Activated CD8-positive, alpha-beta T cell treated with anti-CD3 and anti-CD28 coated beads for 36 hours (primary cell): ENCODE data around the gene CMIP. TPM values are rescaled to one million over a fixed set of nuclear protein-coding genes. Genes with fewer than 3 reads are reported as not detected.
"Not testable (repeated sequence)": the region's sequence is repeated elsewhere in the genome, so short reads cannot be mapped to it uniquely, and the experiment has no call there.

Source experiments
- ATAC-seq: fragments of 200-7000 bp; cut with Tn5 transposase; one replicate; pipeline ENCODE4 v1.10.0; 2021; ENCODE audit warnings: mild to moderate bottlenecking, moderate library complexity
- CTCF ChIA-PET: fragments of 350-600 bp; sonication (Branson Sonifier 250); formaldehyde crosslinking; loops from one replicate; lab custom pipeline; 2021; ENCODE audit warnings: antibody characterized with exemption; lab: Charles Lee
- POLR2A ChIA-PET: fragments of 350-600 bp; sonication (Branson Sonifier 250); formaldehyde crosslinking; loops from one replicate; lab custom pipeline; 2021; ENCODE audit warnings: antibody characterized with exemption; lab: Charles Lee
- DNase-seq: peaks from one replicate; pipeline ENCODE4 v3.0.0-alpha.2; 2020
- H3K27ac Mint-ChIP-seq: one replicate; pipeline ENCODE4 v1.8.0; 2021; ENCODE audit warnings: mild to moderate bottlenecking, mixed read lengths
- H3K27me3 Mint-ChIP-seq: one replicate; pipeline ENCODE4 v1.8.0; 2021; ENCODE audit warnings: mixed read lengths
- H3K36me3 Mint-ChIP-seq: one replicate; pipeline ENCODE4 v1.8.0; 2021; ENCODE audit warnings: low read depth, mixed read lengths
- H3K4me1 Mint-ChIP-seq: one replicate; pipeline ENCODE4 v1.8.0; 2021; ENCODE audit warnings: low read depth, mixed read lengths
- H3K4me3 Mint-ChIP-seq: one replicate; pipeline ENCODE4 v1.8.0; 2021; ENCODE audit warnings: mild to moderate bottlenecking, moderate library complexity, mixed read lengths
- H3K9me3 Mint-ChIP-seq: one replicate; pipeline ENCODE4 v1.8.0; 2021; ENCODE audit warnings: mixed read lengths
- intact Hi-C: fragments of 100-400 bp; cut with micrococcal nuclease; formaldehyde crosslinking; loops from one replicate; pipeline ENCODE4 v1.10.0; 2022
- total RNA-seq, 2 experiments: library from RNA; stranded (reverse); gene quantifications; one replicate each; pipeline ENCODE4 v1.2.3, GENCODE V29; 2021
- TF ChIP-seq, protein P1 (sequence below): fragments of 200-600 bp; IDR thresholded peaks from one replicate; pipeline ENCODE4 v1.8.0; 2022; ENCODE audit warnings: antibody characterized with exemption, mild to moderate bottlenecking

Gene CMIP
- total RNA-seq, 2 experiments from 2014 or later = 37.6 to 38.5 TPM

GRCh38 chr16:81576696-81577095, 132.1 kb downstream of the CMIP start:
- TF ChIP-seq, protein P1, sequence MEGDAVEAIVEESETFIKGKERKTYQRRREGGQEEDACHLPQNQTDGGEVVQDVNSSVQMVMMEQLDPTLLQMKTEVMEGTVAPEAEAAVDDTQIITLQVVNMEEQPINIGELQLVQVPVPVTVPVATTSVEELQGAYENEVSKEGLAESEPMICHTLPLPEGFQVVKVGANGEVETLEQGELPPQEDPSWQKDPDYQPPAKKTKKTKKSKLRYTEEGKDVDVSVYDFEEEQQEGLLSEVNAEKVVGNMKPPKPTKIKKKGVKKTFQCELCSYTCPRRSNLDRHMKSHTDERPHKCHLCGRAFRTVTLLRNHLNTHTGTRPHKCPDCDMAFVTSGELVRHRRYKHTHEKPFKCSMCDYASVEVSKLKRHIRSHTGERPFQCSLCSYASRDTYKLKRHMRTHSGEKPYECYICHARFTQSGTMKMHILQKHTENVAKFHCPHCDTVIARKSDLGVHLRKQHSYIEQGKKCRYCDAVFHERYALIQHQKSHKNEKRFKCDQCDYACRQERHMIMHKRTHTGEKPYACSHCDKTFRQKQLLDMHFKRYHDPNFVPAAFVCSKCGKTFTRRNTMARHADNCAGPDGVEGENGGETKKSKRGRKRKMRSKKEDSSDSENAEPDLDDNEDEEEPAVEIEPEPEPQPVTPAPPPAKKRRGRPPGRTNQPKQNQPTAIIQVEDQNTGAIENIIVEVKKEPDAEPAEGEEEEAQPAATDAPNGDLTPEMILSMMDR = no peak
- no peak overlapping the region for H3K27ac Mint-ChIP-seq
- ChIA-PET POLR2A (no interaction called here), CTCF (no interaction called here)
- intact Hi-C loops = no loop called here
- no peaks in the 10 kb centered on the region for H3K36me3 Mint-ChIP-seq
- H3K9me3 Mint-ChIP-seq = no peaks in the 10 kb centered on the region
- no peak overlapping the region for H3K4me3 Mint-ChIP-seq
- no peak for DNase-seq
- no peak for ATAC-seq
- no peaks in the 10 kb centered on the region for H3K27me3 Mint-ChIP-seq
- no peaks in the 10 kb centered on the region for H3K4me1 Mint-ChIP-seq

DNA sequence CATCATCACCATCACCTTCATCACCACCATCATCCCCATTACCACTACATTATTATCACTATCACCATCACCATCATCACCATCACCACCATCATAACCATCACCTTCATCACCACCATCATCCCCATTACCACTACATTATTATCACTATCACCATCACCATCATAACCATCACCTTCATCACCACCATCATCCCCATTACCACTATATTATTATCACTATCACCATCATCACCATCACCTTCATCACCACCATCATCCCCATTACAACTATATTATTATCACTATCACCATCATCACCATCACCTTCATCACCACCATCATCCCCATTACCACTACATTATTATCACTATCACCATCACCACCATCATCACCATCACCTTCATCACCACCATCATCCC, 132.7 kb downstream of the CMIP start:
- H3K4me1 Mint-ChIP-seq, ATAC-seq, H3K27ac Mint-ChIP-seq, H3K9me3 Mint-ChIP-seq, H3K4me3 Mint-ChIP-seq, intact Hi-C loops, DNase-seq, POLR2A ChIA-PET, CTCF ChIA-PET, H3K36me3 Mint-ChIP-seq, H3K27me3 Mint-ChIP-seq: not testable (repeated sequence)

- intact Hi-C loops = no loop called here
Measured at GRCh38 chr16:81578076-81578475, 133.5 kb downstream of the CMIP start.

GRCh38 chr16:81578636-81579413, 134.2 kb downstream of the CMIP start:
- DNase-seq (no peak), ATAC-seq (no peak)
- no peak overlapping the region for H3K27ac Mint-ChIP-seq
- ChIA-PET POLR2A (interaction anchor here (1.0 kb wide), 1 partner anchor 14 kb away, joined by 3 read pairs; no protein-coding TSS in a partner anchor), CTCF (no interaction called here)
- H3K27me3 Mint-ChIP-seq = no peaks in the 10 kb centered on the region
- no peaks in the 10 kb centered on the region for H3K4me1 Mint-ChIP-seq
- intact Hi-C loops = no loop called here
- H3K36me3 Mint-ChIP-seq = no peaks in the 10 kb centered on the region
- H3K4me3 Mint-ChIP-seq = no peak overlapping the region
- TF ChIP-seq, protein P1 = no peak
- no peaks in the 10 kb centered on the region for H3K9me3 Mint-ChIP-seq

More at GRCh38 chr16:81578076-81578475, 133.5 kb downstream of the CMIP start:
- ATAC-seq = no peak
- Mint-ChIP-seq H3K4me1 (no peaks in the 10 kb centered on the region), H3K9me3 (no peaks in the 10 kb centered on the region), H3K27me3 (no peaks in the 10 kb centered on the region), H3K36me3 (no peaks in the 10 kb centered on the region), H3K27ac (no peak overlapping the region), H3K4me3 (no peak overlapping the region)
- ChIA-PET POLR2A (no interaction called here), CTCF (no interaction called here)
- TF ChIP-seq, protein P1 = no peak
- DNase-seq = no peak

DNA sequence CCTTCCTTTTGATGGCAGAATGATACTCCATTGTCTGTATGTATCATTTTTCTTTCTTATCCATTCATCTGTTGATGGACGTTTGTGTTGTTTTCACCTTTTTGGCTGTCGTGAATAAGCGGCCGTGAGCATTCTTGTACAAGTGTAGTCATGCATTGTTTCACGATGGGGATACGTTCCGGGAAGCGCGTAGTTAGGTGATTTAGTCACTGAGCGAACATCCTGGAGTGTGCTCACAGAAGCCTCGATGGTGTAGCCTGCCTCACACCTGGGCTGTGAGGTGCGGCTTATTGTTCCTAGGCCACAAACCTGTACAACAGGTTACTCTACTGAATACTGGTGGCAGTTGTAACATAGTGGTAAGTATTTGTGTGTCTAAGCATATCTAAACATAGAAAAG, 136.5 kb downstream of the CMIP start:
- POLR2A ChIA-PET = no interaction called here
- DNase-seq (no peak), ATAC-seq (no peak)
- Mint-ChIP-seq H3K27ac (no peak overlapping the region), H3K9me3 (no peaks in the 10 kb centered on the region), H3K27me3 (no peaks in the 10 kb centered on the region), H3K4me1 (no peaks in the 10 kb centered on the region), H3K4me3 (no peak overlapping the region), H3K36me3 (no peaks in the 10 kb centered on the region)
- intact Hi-C loops = no loop called here
- TF ChIP-seq, protein P1 = no peak
- CTCF ChIA-PET = no interaction called here
